Adrenal gland (tissue), 5 donors: ENCODE measurements around the gene RPS27.
"Not testable (repeated sequence)": the region's sequence is repeated elsewhere in the genome, so short reads cannot be mapped to it uniquely, and the experiment has no call there.

ENCODE experiments used
- CTCF ChIP-seq, 6 experiments: fragments of 450-650 bp in 4 of 6; fragments of 200-600 bp in 2 of 6; sonication (generic) in 1 of 6; IDR thresholded peaks; 1 replicate in 5 of 6; 2 replicates in 1 of 6; pipeline versions ENCODE4 v1.5.1 to v1.8.0; 2016 to 2021; ENCODE audit warnings: antibody characterized with exemption in 6 of 6, mild to moderate bottlenecking in 2 of 6, moderate library complexity in 1 of 6
- POLR2A ChIP-seq, 2 donors: fragments of 450-650 bp; IDR thresholded peaks; one replicate each; pipeline ENCODE4 v1.6.1; 2017; ENCODE audit warnings: antibody characterized with exemption in 2 of 2, mild to moderate bottlenecking in 2 of 2, moderate library complexity in 1 of 2
- donor health status: DM: no; HTN: no; CAD: no.

DNA sequence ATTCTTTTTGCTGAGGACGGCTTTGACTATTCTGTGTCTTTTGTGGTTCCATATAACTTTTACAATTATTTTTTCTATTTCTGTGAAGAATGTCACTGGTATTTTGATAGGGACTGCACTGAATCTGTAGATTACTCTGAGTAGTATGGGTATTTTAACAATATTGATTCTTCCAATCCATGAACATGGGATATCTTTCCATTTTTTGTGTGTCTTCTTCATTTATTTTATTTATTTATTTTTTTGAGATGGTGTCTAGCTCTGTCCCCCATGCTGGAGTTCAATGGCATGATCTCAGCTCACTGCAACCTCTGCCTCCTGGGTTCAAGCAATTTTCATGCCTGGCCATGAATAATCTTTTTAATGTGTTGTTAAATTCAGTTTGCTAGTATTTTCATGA lies 43.1 kb downstream of the RPS27 start:
- not testable (repeated sequence) for TF ChIP-seq CTCF, POLR2A (IDR thresholded peaks at IDR 0.05)
